NB4 (cell line): Measurements from ENCODE around the gene CLPX.
"Not testable (repeated sequence)": the region's sequence is repeated elsewhere in the genome, so short reads cannot be mapped to it uniquely, and the experiment has no call there.

Experiments
- DNase-seq: peaks from one replicate; pipeline ENCODE4 v3.0.0; 2010; ENCODE audit warnings: low read depth
- H3K4me3 ChIP-seq: one replicate; pipeline ENCODE4 v1.5.1; 2011; ENCODE audit warnings: mild to moderate bottlenecking, low read depth, low read length, moderate library complexity
- MYC ChIP-seq: IDR thresholded peaks from 2 replicates; pipeline ENCODE4 v1.6.1; 2011; ENCODE audit warnings: low read depth, low read length
- POLR2A ChIP-seq: IDR thresholded peaks from 2 replicates; pipeline ENCODE4 v1.6.1; 2011; ENCODE audit warnings: mild to moderate bottlenecking; ENCODE audit not compliant: insufficient read length; ENCODE audit errors: extremely low read depth
- TF ChIP-seq, protein P1 (sequence below): IDR thresholded peaks from one replicate; pipeline ENCODE4 v1.5.1; 2012; ENCODE audit warnings: low read depth, low read length
- TF ChIP-seq, protein P2 (sequence below): IDR thresholded peaks from 2 replicates; pipeline ENCODE4 v1.6.1; 2011; ENCODE audit warnings: low read depth, low read length

Gene CLPX

DNA sequence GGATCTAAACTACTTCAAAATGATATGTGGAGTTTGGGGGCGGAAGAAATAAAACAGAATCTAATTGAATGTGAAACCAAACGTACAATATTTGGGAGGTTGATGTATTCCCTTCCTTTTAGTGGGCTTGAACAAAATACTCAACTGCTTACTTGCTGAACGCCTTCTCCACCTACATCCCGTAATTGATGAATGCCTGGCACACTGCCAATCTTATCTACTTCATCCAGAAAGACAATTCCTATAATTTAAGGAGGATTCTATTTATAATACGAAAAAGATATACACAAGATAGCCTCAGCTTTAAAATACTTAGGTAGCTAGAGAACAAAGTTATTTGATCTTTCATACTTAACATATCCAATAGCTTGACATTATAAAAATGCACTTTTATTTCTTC is 28.4 kb downstream of the CLPX start:
- DNase-seq, result no peak
- TF ChIP-seq, protein P1, sequence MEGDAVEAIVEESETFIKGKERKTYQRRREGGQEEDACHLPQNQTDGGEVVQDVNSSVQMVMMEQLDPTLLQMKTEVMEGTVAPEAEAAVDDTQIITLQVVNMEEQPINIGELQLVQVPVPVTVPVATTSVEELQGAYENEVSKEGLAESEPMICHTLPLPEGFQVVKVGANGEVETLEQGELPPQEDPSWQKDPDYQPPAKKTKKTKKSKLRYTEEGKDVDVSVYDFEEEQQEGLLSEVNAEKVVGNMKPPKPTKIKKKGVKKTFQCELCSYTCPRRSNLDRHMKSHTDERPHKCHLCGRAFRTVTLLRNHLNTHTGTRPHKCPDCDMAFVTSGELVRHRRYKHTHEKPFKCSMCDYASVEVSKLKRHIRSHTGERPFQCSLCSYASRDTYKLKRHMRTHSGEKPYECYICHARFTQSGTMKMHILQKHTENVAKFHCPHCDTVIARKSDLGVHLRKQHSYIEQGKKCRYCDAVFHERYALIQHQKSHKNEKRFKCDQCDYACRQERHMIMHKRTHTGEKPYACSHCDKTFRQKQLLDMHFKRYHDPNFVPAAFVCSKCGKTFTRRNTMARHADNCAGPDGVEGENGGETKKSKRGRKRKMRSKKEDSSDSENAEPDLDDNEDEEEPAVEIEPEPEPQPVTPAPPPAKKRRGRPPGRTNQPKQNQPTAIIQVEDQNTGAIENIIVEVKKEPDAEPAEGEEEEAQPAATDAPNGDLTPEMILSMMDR, result no peak
- no peak for TF ChIP-seq MYC
- TF ChIP-seq POLR2A, result no peak
- TF ChIP-seq, protein P2, sequence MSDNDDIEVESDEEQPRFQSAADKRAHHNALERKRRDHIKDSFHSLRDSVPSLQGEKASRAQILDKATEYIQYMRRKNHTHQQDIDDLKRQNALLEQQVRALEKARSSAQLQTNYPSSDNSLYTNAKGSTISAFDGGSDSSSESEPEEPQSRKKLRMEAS, result no peak

DNA sequence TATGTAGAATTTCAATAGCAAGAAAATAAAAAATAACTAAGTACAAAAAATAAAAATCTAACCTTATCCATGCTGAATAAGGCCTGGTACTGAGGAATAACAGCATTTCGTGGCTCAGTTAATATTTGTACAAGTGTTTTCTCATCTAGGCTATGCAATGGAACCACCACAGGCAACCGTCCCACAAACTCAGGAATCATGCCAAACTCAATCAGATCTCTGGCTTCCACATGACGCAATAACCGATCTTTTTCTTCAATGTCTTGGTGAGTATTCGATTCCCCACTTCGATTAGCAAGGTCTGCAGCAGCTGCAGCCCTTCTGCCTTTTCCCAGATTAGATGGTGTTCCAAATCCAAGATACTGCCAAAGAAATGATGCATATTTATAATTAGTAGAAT is 30.4 kb downstream of the CLPX start:
- no peak overlapping the region for H3K4me3 ChIP-seq
- no peak for DNase-seq
- no peak for TF ChIP-seq POLR2A
- no peak for TF ChIP-seq MYC
- TF ChIP-seq, protein P1, result no peak

More for the DNA sequence above, 28.4 kb downstream of the CLPX start:
- H3K4me3 ChIP-seq, result no peak overlapping the region

DNA sequence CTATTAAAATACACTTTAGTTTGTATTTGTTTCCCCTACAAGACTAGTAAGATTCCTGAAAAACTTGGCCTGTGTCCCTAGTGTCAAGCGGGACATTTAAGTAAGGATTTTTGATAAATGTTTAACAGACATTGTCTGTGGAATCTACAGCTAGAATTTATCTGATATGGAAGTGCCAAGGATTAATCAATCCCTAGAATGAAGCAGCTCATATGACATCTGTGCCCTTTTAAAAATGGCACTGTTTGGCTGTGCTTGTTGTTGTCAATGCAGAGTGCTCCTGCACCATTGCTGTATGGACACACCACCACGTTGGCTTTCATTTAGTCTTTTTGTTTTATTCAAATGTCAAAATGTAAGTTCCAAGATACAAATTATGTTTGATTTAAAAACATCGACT is 37.2 kb downstream of the CLPX start:
- no peak overlapping the region for H3K4me3 ChIP-seq
- TF ChIP-seq, protein P1, result no peak
- TF ChIP-seq POLR2A (no peak), MYC (no peak)
- TF ChIP-seq, protein P2, result no peak
- DNase-seq, result no peak

DNA sequence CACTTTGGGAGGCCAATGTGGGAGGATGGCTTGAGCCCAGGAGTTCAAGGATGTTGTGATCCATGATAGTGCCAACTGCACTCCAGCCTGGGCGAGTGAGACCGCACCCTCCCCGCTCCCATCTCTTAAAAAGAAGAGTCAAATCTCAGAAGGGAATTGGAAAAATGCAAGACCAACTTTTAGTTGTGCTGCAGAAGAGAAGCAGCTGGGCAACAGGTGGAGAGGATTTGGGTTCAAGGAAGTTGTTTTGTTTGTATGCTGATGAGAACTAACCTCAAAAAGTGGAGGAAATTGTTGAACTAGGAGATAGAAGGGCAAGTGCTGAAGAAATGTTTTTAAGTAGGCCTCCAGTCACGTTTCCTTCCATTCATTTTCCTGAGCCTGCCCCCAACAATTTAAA is 38.7 kb downstream of the CLPX start:
- TF ChIP-seq POLR2A, result no peak
- TF ChIP-seq, protein P1, result no peak
- TF ChIP-seq, protein P2, result no peak
- TF ChIP-seq MYC, result no peak
- DNase-seq, result no peak
- no peak overlapping the region for H3K4me3 ChIP-seq

DNA sequence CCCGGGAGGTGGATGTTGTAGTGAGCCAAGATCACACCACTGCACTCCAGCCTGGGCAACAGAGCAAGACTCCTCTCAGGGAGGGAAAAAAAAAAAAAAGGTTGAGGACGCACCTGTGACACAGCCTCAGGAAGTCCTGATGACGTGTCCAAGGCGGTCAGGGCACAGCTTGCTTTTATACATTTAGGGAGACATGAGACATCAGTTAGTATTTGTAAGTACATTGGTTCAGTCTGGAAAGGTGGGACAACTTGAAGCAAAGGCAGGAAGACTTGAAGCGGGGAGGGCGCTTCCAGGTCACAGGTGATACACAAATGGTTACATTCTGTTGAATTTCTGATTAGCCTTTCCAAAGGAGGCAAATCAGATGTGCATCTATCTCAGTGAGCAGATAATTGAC is 46.5 kb downstream of the CLPX start:
- DNase-seq, H3K4me3 ChIP-seq: not testable (repeated sequence)

DNA sequence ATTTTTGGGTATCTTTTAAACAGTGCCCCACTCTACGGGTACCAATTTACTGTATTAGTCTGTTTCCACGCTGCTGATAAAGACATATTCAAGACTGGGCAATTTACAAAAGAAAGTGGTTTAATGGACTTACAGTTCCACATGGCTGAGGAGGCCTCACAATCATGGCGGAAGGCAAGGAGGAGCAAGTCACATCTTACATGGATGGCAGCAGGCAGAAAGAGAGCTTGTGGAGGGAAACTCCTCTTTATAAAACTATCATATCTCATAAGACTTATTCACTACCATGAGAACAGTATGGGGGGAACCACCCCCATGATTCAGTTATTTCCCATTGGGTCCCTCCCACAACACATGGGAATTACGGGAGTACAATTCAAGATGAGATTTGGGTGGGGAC is 47.2 kb downstream of the CLPX start:
- not testable (repeated sequence) for DNase-seq, H3K4me3 ChIP-seq

DNA sequence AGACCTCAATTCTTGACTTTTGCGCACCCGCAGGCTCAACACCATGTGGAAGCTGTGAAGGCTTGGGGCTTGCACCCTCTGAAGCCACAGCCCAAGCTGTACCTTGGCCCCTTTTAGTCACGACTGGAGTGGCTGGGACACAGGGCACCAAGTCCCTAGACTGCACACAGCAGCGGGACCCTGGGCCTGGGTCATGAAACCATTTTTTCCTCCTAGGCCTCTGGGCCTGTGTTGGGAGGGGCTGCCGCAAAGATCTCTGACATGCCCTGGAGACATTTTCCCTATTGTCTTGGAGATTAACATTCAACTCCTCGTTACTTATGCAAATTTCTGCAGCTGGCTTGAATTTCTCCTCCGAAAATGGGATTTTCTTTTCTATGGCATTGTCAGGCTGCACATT is 48.1 kb downstream of the CLPX start:
- not testable (repeated sequence) for DNase-seq, H3K4me3 ChIP-seq

DNA sequence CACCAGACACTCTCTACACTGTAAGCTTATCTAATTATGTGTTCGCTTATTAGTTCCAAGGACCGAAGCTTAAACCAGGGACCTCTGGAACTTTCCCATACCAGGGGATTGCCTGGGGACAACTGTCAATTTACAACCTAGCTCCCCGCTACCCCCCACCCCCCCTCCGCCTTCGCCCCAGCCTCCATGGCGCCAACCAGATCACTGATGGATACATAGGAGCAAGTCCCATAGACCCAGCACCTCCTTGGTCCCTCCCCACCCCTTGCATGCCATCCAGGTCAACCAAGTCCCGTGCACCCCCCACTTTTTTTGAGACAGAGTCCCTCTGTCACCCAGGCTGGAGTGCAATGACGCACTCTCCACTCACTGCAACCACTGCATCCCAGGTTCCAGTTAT is 50.6 kb downstream of the CLPX start:
- TF ChIP-seq POLR2A (no peak), MYC (no peak)
- TF ChIP-seq, protein P1, result no peak
- TF ChIP-seq, protein P2, result no peak
- H3K4me3 ChIP-seq, result peak overlapping the region; percentile 95

More for the DNA sequence above, 50.6 kb downstream of the CLPX start:
- no peak for DNase-seq
